Measurements from ENCODE around the gene SULT1B1.

Gene SULT1B1

GRCh38 chr4:69781458-69782418, 21.3 kb upstream of the SULT1B1 start:
- Histone ChIP-seq H3K4me2 (ENCODE audit: low read length) (no peak overlapping the region), H3K9ac (ENCODE audit: low read length) (no peak overlapping the region), H3K27ac (ENCODE audit: low read length) (no peak overlapping the region), H4K20me1 (ENCODE audit: insufficient read depth, low read length) (no peaks in the 10 kb centered on the region), H3K4me1 (ENCODE audit: low read length) (no peaks in the 10 kb centered on the region), H3K79me2 (ENCODE audit: low read length) (no peaks in the 10 kb centered on the region), H2AFZ (ENCODE audit: low read depth, low read length) (no peak overlapping the region), H3K9me3 (ENCODE audit: insufficient read depth, low read length) (no peaks in the 10 kb centered on the region), H3K27me3 (ENCODE audit: low read depth, low read length) (no peaks in the 10 kb centered on the region), H3K4me3 (ENCODE audit: low read length) (no peak overlapping the region), H3K36me3 (replicated peaks; ENCODE audit: low read depth, low read length) (no peaks in the 10 kb centered on the region)
- TF ChIP-seq EZH2phosphoT487 (IDR thresholded peaks at IDR 0.05; ENCODE audit: low read depth) = no peak
- no peak for TF ChIP-seq CTCF (IDR thresholded peaks at IDR 0.05; ENCODE audit: low read depth, low read length)

GRCh38 chr4:69780141-69780540, 19.7 kb upstream of the SULT1B1 start:
- no peak overlapping the region for H3K4me3 ChIP-seq (ENCODE audit: low read length)
- no peaks in the 10 kb centered on the region for H3K4me1 ChIP-seq (ENCODE audit: low read length)
- no peaks in the 10 kb centered on the region for H3K79me2 ChIP-seq (ENCODE audit: low read length)
- H4K20me1 ChIP-seq (ENCODE audit: insufficient read depth, low read length) = no peaks in the 10 kb centered on the region
- TF ChIP-seq CTCF (IDR thresholded peaks at IDR 0.05; ENCODE audit: low read depth, low read length) (no peak), EZH2phosphoT487 (IDR thresholded peaks at IDR 0.05; ENCODE audit: low read depth) (no peak)
- H3K27me3 ChIP-seq (ENCODE audit: low read depth, low read length) = no peaks in the 10 kb centered on the region
- H3K9ac ChIP-seq (ENCODE audit: low read length) = no peak overlapping the region
- H2AFZ ChIP-seq (ENCODE audit: low read depth, low read length) = no peak overlapping the region
- no peaks in the 10 kb centered on the region for H3K9me3 ChIP-seq (ENCODE audit: insufficient read depth, low read length)
- H3K36me3 ChIP-seq (replicated peaks; ENCODE audit: low read depth, low read length) = no peaks in the 10 kb centered on the region
- no peak overlapping the region for H3K27ac ChIP-seq (ENCODE audit: low read length)
- H3K4me2 ChIP-seq (ENCODE audit: low read length) = no peak overlapping the region

- Histone ChIP-seq H3K4me3 (ENCODE audit: low read length) (no peak overlapping the region), H2AFZ (ENCODE audit: low read depth, low read length) (no peak overlapping the region), H3K4me1 (ENCODE audit: low read length) (no peaks in the 10 kb centered on the region), H3K9me3 (ENCODE audit: insufficient read depth, low read length) (no peaks in the 10 kb centered on the region), H4K20me1 (ENCODE audit: insufficient read depth, low read length) (no peaks in the 10 kb centered on the region), H3K27me3 (ENCODE audit: low read depth, low read length) (no peaks in the 10 kb centered on the region), H3K36me3 (replicated peaks; ENCODE audit: low read depth, low read length) (no peaks in the 10 kb centered on the region), H3K79me2 (ENCODE audit: low read length) (no peaks in the 10 kb centered on the region), H3K4me2 (ENCODE audit: low read length) (no peak overlapping the region), H3K9ac (ENCODE audit: low read length) (no peak overlapping the region), H3K27ac (ENCODE audit: low read length) (no peak overlapping the region)
- no peak for TF ChIP-seq EZH2phosphoT487 (IDR thresholded peaks at IDR 0.05; ENCODE audit: low read depth)
- TF ChIP-seq CTCF (IDR thresholded peaks at IDR 0.05; ENCODE audit: low read depth, low read length) = no peak
These were observed 16.3 kb upstream of the SULT1B1 start for GRCh38 chr4:69776696-69777095.

DNA sequence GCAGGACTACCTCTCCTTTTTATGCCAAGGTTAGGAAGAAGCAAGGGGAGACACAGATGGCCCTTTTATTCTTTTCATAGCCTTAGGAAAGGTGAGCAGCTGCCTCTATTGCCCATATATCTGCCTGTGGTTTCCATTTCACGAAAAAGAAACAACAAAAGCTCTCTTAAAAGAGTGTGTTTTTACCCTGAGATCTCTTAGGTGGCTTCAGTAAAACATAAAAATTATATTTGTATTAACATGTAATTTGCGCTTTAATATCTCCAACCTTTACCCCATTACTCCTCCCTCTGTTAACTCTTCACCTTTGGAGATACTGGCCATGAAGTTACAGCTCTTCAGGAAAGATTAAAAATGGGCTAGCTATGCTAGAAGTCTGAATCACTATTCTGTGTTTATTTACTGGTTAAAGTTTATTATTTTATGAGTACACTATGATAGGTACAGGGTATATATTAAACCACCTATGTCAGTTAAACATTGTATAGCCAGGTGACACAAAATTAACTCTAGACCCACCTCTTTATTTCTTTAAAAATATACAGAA, 15.0 kb upstream of the SULT1B1 start:
- Histone ChIP-seq H3K9me3 (ENCODE audit: insufficient read depth, low read length) (no peaks in the 10 kb centered on the region), H3K4me3 (ENCODE audit: low read length) (no peak overlapping the region), H4K20me1 (ENCODE audit: insufficient read depth, low read length) (no peaks in the 10 kb centered on the region), H3K4me1 (ENCODE audit: low read length) (no peaks in the 10 kb centered on the region), H3K27ac (ENCODE audit: low read length) (no peak overlapping the region), H3K9ac (ENCODE audit: low read length) (no peak overlapping the region), H3K36me3 (replicated peaks; ENCODE audit: low read depth, low read length) (no peaks in the 10 kb centered on the region), H2AFZ (ENCODE audit: low read depth, low read length) (no peak overlapping the region), H3K27me3 (ENCODE audit: low read depth, low read length) (no peaks in the 10 kb centered on the region), H3K4me2 (ENCODE audit: low read length) (no peak overlapping the region), H3K79me2 (ENCODE audit: low read length) (no peaks in the 10 kb centered on the region)
- no peak for TF ChIP-seq EZH2phosphoT487 (IDR thresholded peaks at IDR 0.05; ENCODE audit: low read depth)
- TF ChIP-seq CTCF (IDR thresholded peaks at IDR 0.05; ENCODE audit: low read depth, low read length) = no peak

All from OCI-LY3 (cell line).